Neural progenitor cell (in vitro differentiated cells): Measurements from ENCODE around the gene MITF. TPM values are rescaled to one million over a fixed set of nuclear protein-coding genes. Genes with fewer than 3 reads are reported as not detected.

ENCODE experiments used
- DNase-seq: peaks from one replicate; pipeline ENCODE4 v3.0.0-alpha.2; 2016; ENCODE audit warnings: low spot score
- H2AFZ ChIP-seq: fragments of 200-600 bp; sonication (generic); replicated peaks from 2 replicates; pipeline ENCODE4 v1.6.1; 2016; ENCODE audit warnings: antibody characterized with exemption
- H3F3A ChIP-seq: fragments of 200-600 bp; sonication (generic); 2 replicates; pipeline ENCODE4 v1.6.1; 2016; ENCODE audit warnings: antibody characterized with exemption, low read depth
- H3K27ac ChIP-seq: fragments of 200-600 bp; sonication (generic); 2 replicates; pipeline ENCODE4 v1.5.1; 2016; ENCODE audit warnings: mild to moderate bottlenecking
- H3K27me3 ChIP-seq: fragments of 200-600 bp; sonication (generic); 2 replicates; pipeline ENCODE4 v1.6.1; 2016; ENCODE audit warnings: mild to moderate bottlenecking, moderate library complexity
- H3K36me3 ChIP-seq: fragments of 200-600 bp; sonication (generic); 2 replicates; pipeline ENCODE4 v1.5.1; 2016
- H3K4me1 ChIP-seq: fragments of 200-600 bp; sonication (generic); 2 replicates; pipeline ENCODE4 v1.6.1; 2016; ENCODE audit warnings: mixed run types
- H3K4me2 ChIP-seq: fragments of 200-600 bp; sonication (generic); 2 replicates; pipeline ENCODE4 v1.6.1; 2016
- H3K4me3 ChIP-seq: fragments of 200-600 bp; sonication (generic); 2 replicates; pipeline ENCODE4 v1.5.1; 2016
- H3K79me2 ChIP-seq: fragments of 200-600 bp; sonication (generic); 2 replicates; pipeline ENCODE4 v1.6.1; 2016; ENCODE audit warnings: low read depth
- H3K9ac ChIP-seq: fragments of 200-600 bp; sonication (generic); 2 replicates; pipeline ENCODE4 v1.6.1; 2016
- H3K9me3 ChIP-seq: fragments of 200-600 bp; sonication (generic); 2 replicates; pipeline ENCODE4 v1.5.1; 2016; ENCODE audit warnings: low read depth
- H4K20me1 ChIP-seq: fragments of 200-600 bp; sonication (generic); 2 replicates; pipeline ENCODE4 v1.6.1; 2016; ENCODE audit warnings: low read depth
- H3K27ac Mint-ChIP-seq: 3 replicates; pipeline ENCODE4 v1.8.0; 2021; ENCODE audit warnings: mixed read lengths
- H3K27me3 Mint-ChIP-seq: 2 replicates; pipeline ENCODE4 v1.8.0; 2022; ENCODE audit warnings: low read depth, mild to moderate bottlenecking, inconsistent platforms, moderate library complexity, mixed read lengths; ENCODE audit not compliant: insufficient read depth
- H3K36me3 Mint-ChIP-seq: 3 replicates; pipeline ENCODE4 v1.8.0; 2021; ENCODE audit warnings: mixed read lengths
- H3K4me1 Mint-ChIP-seq: 3 replicates; pipeline ENCODE4 v1.8.0; 2021; ENCODE audit warnings: mixed read lengths
- H3K4me3 Mint-ChIP-seq: 3 replicates; pipeline ENCODE4 v1.8.0; 2021; ENCODE audit warnings: mild to moderate bottlenecking, moderate library complexity, mixed read lengths
- H3K9me3 Mint-ChIP-seq: 3 replicates; pipeline ENCODE4 v1.8.0; 2020; ENCODE audit warnings: mixed read lengths
- EZH2 ChIP-seq: fragments of 200-600 bp; sonication (generic); IDR thresholded peaks from 2 replicates; pipeline ENCODE4 v1.6.1; 2017; ENCODE audit warnings: antibody characterized with exemption, mild to moderate bottlenecking, moderate library complexity
- EZH2phosphoT487 ChIP-seq: fragments of 200-600 bp; sonication (generic); IDR thresholded peaks from 2 replicates; pipeline ENCODE4 v1.6.1; 2017; ENCODE audit warnings: antibody characterized with exemption
- total RNA-seq: library from RNA; depleted of rRNA; stranded (reverse); fragments of >200 nt; gene quantifications from 2 replicates; pipeline ENCODE4 v1.2.3, GENCODE V29; 2015; ENCODE audit warnings: low replicate concordance
- TF ChIP-seq, protein P1 (sequence below): fragments of 200-600 bp; sonication (generic); IDR thresholded peaks from 2 replicates; pipeline ENCODE4 v1.5.1; 2017; ENCODE audit warnings: antibody characterized with exemption, mild to moderate bottlenecking

Gene MITF
- total RNA-seq, 1 donor from 2014 or later: not detected

DNA sequence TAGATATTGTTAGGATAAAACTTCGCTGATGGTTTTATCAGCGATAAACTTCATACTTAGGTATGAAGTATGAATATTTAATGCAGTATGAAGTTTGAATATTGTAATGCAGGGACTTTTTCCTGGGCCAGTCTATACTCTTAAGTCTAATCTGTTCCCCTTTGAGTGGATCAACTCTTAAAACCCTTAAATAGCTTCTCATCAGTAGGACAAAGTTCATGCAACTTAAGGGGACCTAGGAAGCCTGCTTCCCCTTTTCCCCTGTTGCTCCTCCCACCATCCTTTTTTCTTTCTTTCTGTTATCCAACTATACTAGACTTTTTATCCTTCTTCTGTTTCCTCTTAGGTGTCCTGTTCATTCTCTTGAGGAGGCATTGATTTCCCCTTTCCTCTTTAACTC, 78.7 kb downstream of the MITF start:
- Histone ChIP-seq H3K4me1 (peaks cover 4% of the 10 kb centered on the region), H3K4me2 (no peak overlapping the region), H3K4me3 (no peak overlapping the region), H3K9ac (no peak overlapping the region), H3K27me3 (no peaks in the 10 kb centered on the region), H3K36me3 (no peaks in the 10 kb centered on the region), H2AFZ (no peak overlapping the region), H3F3A (no peaks in the 10 kb centered on the region), H3K79me2 (no peaks in the 10 kb centered on the region), H3K9me3 (no peaks in the 10 kb centered on the region), H3K27ac (no peak overlapping the region), H4K20me1 (no peaks in the 10 kb centered on the region)
- H3K27me3 Mint-ChIP-seq: peaks cover 2% of the 10 kb centered on the region
- no peak overlapping the region for H3K27ac Mint-ChIP-seq
- H3K4me1 Mint-ChIP-seq: peaks cover 11% of the 10 kb centered on the region
- no peaks in the 10 kb centered on the region for H3K36me3 Mint-ChIP-seq
- no peak for DNase-seq
- TF ChIP-seq EZH2phosphoT487 (no peak), EZH2 (no peak)
- TF ChIP-seq, protein P1, sequence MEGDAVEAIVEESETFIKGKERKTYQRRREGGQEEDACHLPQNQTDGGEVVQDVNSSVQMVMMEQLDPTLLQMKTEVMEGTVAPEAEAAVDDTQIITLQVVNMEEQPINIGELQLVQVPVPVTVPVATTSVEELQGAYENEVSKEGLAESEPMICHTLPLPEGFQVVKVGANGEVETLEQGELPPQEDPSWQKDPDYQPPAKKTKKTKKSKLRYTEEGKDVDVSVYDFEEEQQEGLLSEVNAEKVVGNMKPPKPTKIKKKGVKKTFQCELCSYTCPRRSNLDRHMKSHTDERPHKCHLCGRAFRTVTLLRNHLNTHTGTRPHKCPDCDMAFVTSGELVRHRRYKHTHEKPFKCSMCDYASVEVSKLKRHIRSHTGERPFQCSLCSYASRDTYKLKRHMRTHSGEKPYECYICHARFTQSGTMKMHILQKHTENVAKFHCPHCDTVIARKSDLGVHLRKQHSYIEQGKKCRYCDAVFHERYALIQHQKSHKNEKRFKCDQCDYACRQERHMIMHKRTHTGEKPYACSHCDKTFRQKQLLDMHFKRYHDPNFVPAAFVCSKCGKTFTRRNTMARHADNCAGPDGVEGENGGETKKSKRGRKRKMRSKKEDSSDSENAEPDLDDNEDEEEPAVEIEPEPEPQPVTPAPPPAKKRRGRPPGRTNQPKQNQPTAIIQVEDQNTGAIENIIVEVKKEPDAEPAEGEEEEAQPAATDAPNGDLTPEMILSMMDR: no peak
- H3K9me3 Mint-ChIP-seq: no peaks in the 10 kb centered on the region
- H3K4me3 Mint-ChIP-seq: no peak overlapping the region

DNA sequence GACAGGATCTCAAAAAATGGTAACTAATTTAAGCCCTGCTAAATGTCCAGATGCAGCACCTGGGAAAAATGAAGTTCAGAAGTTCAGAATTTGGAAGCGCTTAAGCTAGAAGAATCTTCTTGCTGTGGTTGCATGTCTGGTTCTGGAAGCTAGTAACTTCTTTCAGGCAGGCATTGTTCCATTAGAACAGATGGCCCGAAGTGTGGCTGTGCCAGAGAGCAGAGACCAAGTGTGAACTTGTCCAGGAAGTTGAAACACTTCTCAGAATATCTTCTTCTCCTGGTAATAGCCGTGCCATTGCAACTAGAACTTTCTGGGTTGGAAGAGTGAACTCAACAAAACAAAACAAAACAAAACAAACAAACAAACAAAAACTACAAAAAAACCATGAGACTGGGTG, 80.0 kb downstream of the MITF start:
- TF ChIP-seq EZH2 (no peak), EZH2phosphoT487 (no peak)
- TF ChIP-seq, protein P1: no peak
- no peak overlapping the region for H3K27ac Mint-ChIP-seq

DNA sequence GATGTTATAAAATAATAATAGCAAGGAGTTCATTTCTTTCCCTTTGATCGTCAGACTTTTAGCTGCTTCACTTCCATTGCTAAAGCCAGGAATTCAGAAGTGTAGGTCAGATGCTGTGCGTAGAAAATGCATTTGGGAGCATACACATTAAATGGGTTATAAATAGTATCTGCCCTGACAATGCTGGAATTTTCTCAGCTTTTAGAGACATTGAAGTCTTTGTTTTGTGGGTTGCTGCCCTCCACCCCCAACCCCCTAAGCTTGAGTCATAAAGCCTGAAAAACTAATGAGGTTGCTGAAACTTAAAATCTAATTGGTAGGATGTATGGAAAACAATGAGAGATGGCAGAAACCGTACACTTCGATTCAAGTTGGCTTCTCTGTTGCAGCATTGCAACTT, 81.9 kb downstream of the MITF start:
- H3K4me1 Mint-ChIP-seq: peaks cover 7% of the 10 kb centered on the region
- Histone ChIP-seq H3K9me3 (no peaks in the 10 kb centered on the region), H3K27ac (no peak overlapping the region), H4K20me1 (no peaks in the 10 kb centered on the region), H3K36me3 (no peaks in the 10 kb centered on the region), H3K4me1 (no peaks in the 10 kb centered on the region), H3K4me2 (no peak overlapping the region), H3K27me3 (no peaks in the 10 kb centered on the region), H3K4me3 (no peak overlapping the region), H3K9ac (no peak overlapping the region), H3K79me2 (no peaks in the 10 kb centered on the region), H2AFZ (no peak overlapping the region), H3F3A (no peaks in the 10 kb centered on the region)
- DNase-seq: no peak
- H3K4me3 Mint-ChIP-seq: no peak overlapping the region
- H3K27me3 Mint-ChIP-seq: peaks cover 2% of the 10 kb centered on the region
- H3K9me3 Mint-ChIP-seq: no peaks in the 10 kb centered on the region
- no peak overlapping the region for H3K27ac Mint-ChIP-seq
- no peaks in the 10 kb centered on the region for H3K36me3 Mint-ChIP-seq
- TF ChIP-seq, protein P1: no peak
- TF ChIP-seq EZH2phosphoT487 (no peak), EZH2 (no peak)

More for the DNA sequence above, 80.0 kb downstream of the MITF start:
- Histone ChIP-seq H3K9ac (no peak overlapping the region), H4K20me1 (no peaks in the 10 kb centered on the region), H3K36me3 (no peaks in the 10 kb centered on the region), H3F3A (no peaks in the 10 kb centered on the region), H3K4me1 (no peaks in the 10 kb centered on the region), H3K9me3 (no peaks in the 10 kb centered on the region), H3K4me3 (no peak overlapping the region), H2AFZ (peak overlapping the region; percentile 46), H3K27ac (no peak overlapping the region), H3K79me2 (no peaks in the 10 kb centered on the region), H3K27me3 (no peaks in the 10 kb centered on the region), H3K4me2 (no peak overlapping the region)
- H3K4me1 Mint-ChIP-seq: peaks cover 7% of the 10 kb centered on the region
- no peak for DNase-seq
- no peak overlapping the region for H3K4me3 Mint-ChIP-seq
- no peaks in the 10 kb centered on the region for H3K9me3 Mint-ChIP-seq
- H3K36me3 Mint-ChIP-seq: no peaks in the 10 kb centered on the region
- H3K27me3 Mint-ChIP-seq: peaks cover 2% of the 10 kb centered on the region
